K562 (cell line): Measurements from ENCODE around the gene TCF7. TPM values are rescaled to one million over a fixed set of nuclear protein-coding genes. Genes with fewer than 3 reads are reported as not detected.

ENCODE experiments used
- ATAC-seq: fragments of 200-7000 bp; cut with Tn5 transposase; 3 replicates; pipeline ENCODE4 v1.9.1; 2020; ENCODE audit warnings: moderate library complexity
- BruUV-seq: library from RNA; stranded (reverse); fragments of 400-500 nt; replicated peaks from 2 replicates; lab custom pipeline; 2021; lab: Mats Ljungman, UMichigan
- CTCF ChIA-PET: fragments of 300-600 bp; formaldehyde crosslinking; extraction: SDS; loops from one replicate; lab custom pipeline; 2021; ENCODE audit warnings: low intra/inter-chr PET ratio; lab: Yijun Ruan, JAX
- POLR2A ChIA-PET: fragments of 300-600, 350-650 bp; sonication (Branson Sonifier 250); formaldehyde crosslinking; extraction: SDS; loops from one replicate; lab custom pipeline; 2021; ENCODE audit warnings: antibody characterized with exemption, inconsistent platforms; lab: Yijun Ruan, JAX
- DNase-seq, 4 experiments: peaks; one replicate each; pipeline versions ENCODE4 v3.0.0 to v3.0.0-alpha.2; 2011 to 2018; ENCODE audit warnings: low spot score in 3 of 4, mixed read lengths in 3 of 4; ENCODE audit errors: extremely low read depth in 1 of 4
- FAIRE-seq: peaks from 2 replicates; lab custom pipeline; 2011; peaks lifted over from hg19 to GRCh38; lab: Jason Lieb, UNC
- H2AFZ ChIP-seq: 2 replicates; pipeline ENCODE4 v1.6.0; 2011; ENCODE audit warnings: low read depth, low read length, control low read depth, inconsistent platforms
- H3K27ac ChIP-seq: fragments of 200-600 bp; 3 replicates; pipeline ENCODE4 v1.8.0; 2011; ENCODE audit warnings: low read depth, mild to moderate bottlenecking, control low read depth, inconsistent platforms, low read length, moderate library complexity, mixed read lengths; ENCODE audit errors: extremely low read depth
- H3K27me3 ChIP-seq, 2 experiments: fragments of 300-600 bp in 1 of 2; 2 replicates in 1 of 2; 3 replicates in 1 of 2; pipeline versions ENCODE4 v1.6.0 to v1.8.0; 2011; ENCODE audit warnings: inconsistent platforms in 2 of 2, low read length in 2 of 2, mild to moderate bottlenecking in 1 of 2, mixed read lengths in 1 of 2, moderate library complexity in 1 of 2; ENCODE audit not compliant: control insufficient read depth in 2 of 2, insufficient read depth in 2 of 2
- H3K36me3 ChIP-seq: fragments of 300-600 bp; 3 replicates; pipeline ENCODE4 v1.8.0; 2011; ENCODE audit warnings: mild to moderate bottlenecking, low read length, inconsistent platforms; ENCODE audit not compliant: control insufficient read depth, insufficient read depth
- H3K4me1 ChIP-seq, 2 experiments: fragments of 200-600 bp in 1 of 2; replicated peaks in 1 of 2; 2 replicates in 1 of 2; 3 replicates in 1 of 2; pipeline versions ENCODE4 v1.5.1 to v1.8.0; 2011; ENCODE audit warnings: inconsistent platforms in 2 of 2, low read length in 2 of 2, mild to moderate bottlenecking in 1 of 2, mixed read lengths in 1 of 2, moderate library complexity in 1 of 2; ENCODE audit not compliant: control insufficient read depth in 2 of 2, insufficient read depth in 2 of 2
- H3K4me2 ChIP-seq: 2 replicates; pipeline ENCODE4 v1.6.1; 2011; ENCODE audit warnings: low read length, control low read depth, inconsistent platforms, mixed read lengths; ENCODE audit not compliant: insufficient read depth
- H3K4me3 ChIP-seq: fragments of 200-600 bp; sonication (generic), shearing (Covaris generic); 2 replicates; pipeline ENCODE4 v1.5.1; 2016; ENCODE audit warnings: control low read depth, inconsistent platforms
- H3K79me2 ChIP-seq: fragments of 200-600 bp; 3 replicates; pipeline ENCODE4 v1.8.0; 2011; ENCODE audit warnings: low read length, inconsistent platforms; ENCODE audit not compliant: control insufficient read depth, insufficient read depth
- H3K9ac ChIP-seq, 2 experiments: 2 replicates each; pipeline versions ENCODE4 v1.6.0 to v1.6.1; 2011; ENCODE audit warnings: low read depth in 2 of 2, low read length in 2 of 2, control low read depth in 1 of 2, inconsistent platforms in 1 of 2, mild to moderate bottlenecking in 1 of 2, mixed read lengths in 1 of 2; ENCODE audit not compliant: insufficient read depth in 1 of 2
- H3K9me1 ChIP-seq: one replicate; pipeline ENCODE4 v1.6.0; 2011; ENCODE audit warnings: inconsistent platforms, mild to moderate bottlenecking, low read length, moderate library complexity; ENCODE audit not compliant: control insufficient read depth, insufficient read depth
- H3K9me3 ChIP-seq: replicated peaks from 2 replicates; pipeline ENCODE4 v1.5.1; 2011; ENCODE audit warnings: low read depth, low read length, inconsistent platforms; ENCODE audit not compliant: control insufficient read depth, insufficient read depth
- H4K20me1 ChIP-seq: replicated peaks from 2 replicates; pipeline ENCODE4 v1.6.1; 2011; ENCODE audit warnings: low read length, inconsistent platforms, mixed read lengths; ENCODE audit not compliant: control insufficient read depth, insufficient read depth
- ETS2 ChIP-seq: IDR thresholded peaks from 2 replicates; pipeline ENCODE4 v1.6.1; 2016; ENCODE audit warnings: borderline replicate concordance, missing genetic modification characterization, mild to moderate bottlenecking, moderate library complexity, missing compliant biosample characterization; ENCODE audit not compliant: poor library complexity, severe bottlenecking
- FOXO4 ChIP-seq: fragments of 450-650 bp; formaldehyde crosslinking; IDR thresholded peaks from 2 replicates; pipeline ENCODE4 v1.4.0; 2020; ENCODE audit warnings: mild to moderate bottlenecking, moderate library complexity
- ILK ChIP-seq: fragments of 450-650 bp; IDR thresholded peaks from 2 replicates; pipeline ENCODE4 v1.6.1; 2016; ENCODE audit warnings: missing genetic modification characterization, low read depth, mild to moderate bottlenecking, missing compliant biosample characterization, moderate library complexity, borderline replicate concordance
- MAZ ChIP-seq, 2 experiments: fragments of 450-650 bp in 1 of 2; sonication (generic) in 1 of 2; formaldehyde crosslinking; IDR thresholded peaks in 1 of 2; conservative IDR thresholded peaks in 1 of 2; 2 replicates each; pipeline versions ENCODE4 v1.4.0 to v1.5.0; 2020; ENCODE audit warnings: mild to moderate bottlenecking in 1 of 2, missing genetic modification reagents in 1 of 2
- NELFE ChIP-seq: IDR thresholded peaks from 2 replicates; pipeline ENCODE4 v1.6.1; 2011; ENCODE audit warnings: mild to moderate bottlenecking; ENCODE audit not compliant: insufficient read depth, insufficient read length
- NFIC ChIP-seq: fragments of 450-650 bp; IDR thresholded peaks from 2 replicates; pipeline ENCODE4 v1.6.1; 2017; ENCODE audit warnings: mild to moderate bottlenecking, inconsistent platforms
- PTTG1 ChIP-seq: fragments of 450-650 bp; IDR thresholded peaks from 2 replicates; pipeline ENCODE4 v1.6.1; 2016; ENCODE audit warnings: low read depth, mild to moderate bottlenecking, missing genetic modification characterization, missing compliant biosample characterization
- SIRT6 ChIP-seq: IDR thresholded peaks from one replicate; pipeline ENCODE4 v1.6.1; 2012; ENCODE audit warnings: low read depth, mild to moderate bottlenecking, control low read depth, inconsistent platforms, low read length, moderate library complexity
- SMARCC2 ChIP-seq: fragments of 450-650 bp; IDR thresholded peaks from 2 replicates; pipeline ENCODE4 v1.6.1; 2017; ENCODE audit warnings: antibody characterized with exemption, moderate library complexity, mild to moderate bottlenecking, low read depth
- TRIM25 ChIP-seq: fragments of 450-650 bp; IDR thresholded peaks from 2 replicates; pipeline ENCODE4 v1.7.0; 2016; ENCODE audit warnings: borderline replicate concordance
- ZNF282 ChIP-seq: sonication (generic); formaldehyde crosslinking; IDR thresholded peaks from 2 replicates; pipeline ENCODE4 v1.8.1; 2023; ENCODE audit warnings: missing genetic modification reagents
- ZNF764 ChIP-seq: fragments of 250-450 bp; sonication (Bioruptor Pico); IDR thresholded peaks from 2 replicates; pipeline ENCODE4 v1.4.0; 2020; ENCODE audit warnings: low read depth, mild to moderate bottlenecking, moderate library complexity
- WGBS: fragments of 100-300 bp; shearing (Covaris generic); methylation state at CpG from one replicate; pipeline ENCODE4 v1.1.6; 2016; ENCODE audit warnings: low coverage, mixed read lengths; ENCODE audit not compliant: insufficient coverage; ENCODE audit errors: missing lambda C conversion rate; 5-methylcytosine and 5-hydroxymethylcytosine counted together
- in situ Hi-C: fragments of 300-500 bp; cut with MboI; formaldehyde crosslinking; loops from 4 replicates; pipeline ENCODE4 v1.15.0; 2018; ENCODE audit warnings: inconsistent platforms, mixed read lengths
- intact Hi-C: fragments of 100-400 bp; cut with micrococcal nuclease; formaldehyde crosslinking; loops from 2 replicates; pipeline ENCODE4 v1.14.2; 2022
- polyA plus RNA-seq, 8 experiments: library from polyadenylated mRNA; depleted of rRNA in 4 of 8; stranded (reverse) in 5 of 8; unstranded in 3 of 8; fragments of >200 nt; fragmentation: Nextera tagmentation in 2 of 8; fragmentation: Illumina TruSeq in 1 of 8; extraction: Ambion mirVana in 2 of 8; extraction: Trizol in 1 of 8; gene quantifications; 2 replicates each; pipeline versions ENCODE4 v1.2.1 to v1.2.3, GENCODE V29; 2011 to 2014; ENCODE audit warnings: inconsistent platforms in 1 of 8, missing spikeins in 1 of 8
- total RNA-seq, 7 experiments: library from RNA; depleted of rRNA in 6 of 7; stranded (reverse); fragments of >200 nt in 6 of 7; fragmentation: Illumina TruSeq in 2 of 7; extraction: Trizol in 2 of 7; gene quantifications; 2 replicates each; pipeline versions ENCODE4 v1.2.1 to v1.2.3, GENCODE V29; 2011 to 2021; ENCODE audit warnings: low replicate concordance in 1 of 7
- TF ChIP-seq, protein P1 (sequence below): fragments of 250-450 bp; sonication (Bioruptor Pico); IDR thresholded peaks from 2 replicates; pipeline ENCODE4 v1.4.0; 2020; ENCODE audit warnings: mild to moderate bottlenecking, moderate library complexity, borderline replicate concordance
- TF ChIP-seq, protein P2 (sequence below): fragments of 450-650 bp; IDR thresholded peaks from 2 replicates; pipeline ENCODE4 v1.6.1; 2017; ENCODE audit warnings: antibody characterized with exemption

Gene TCF7
- total and polyA plus RNA-seq, 9 of the 15 experiments (the other 6 are each of a cell fraction or from before 2014, with no cell fraction given): 1.6 to 14.9 (median 4.2) TPM

GRCh38 chr5:134142052-134142451 is 27.6 kb downstream of the TCF7 start:
- peaks cover 79% of the 10 kb centered on the region; the same call in 2 of the 3 replicates for H3K36me3 ChIP-seq
- in situ Hi-C loops: no loop called here
- ATAC-seq: no peak
- no peak for DNase-seq
- H2AFZ ChIP-seq: no peak overlapping the region
- ChIA-PET CTCF (interaction anchor here (2.9 kb wide), 1 partner anchor 102 kb away, joined by 39 read pairs; no protein-coding TSS in a partner anchor), POLR2A (interaction anchor here (1.1 to 2.6 kb wide), 2 partner anchors 11 to 34 kb away, joined by 3 to 9 read pairs; no protein-coding TSS in a partner anchor)
- H3K4me2 ChIP-seq: no peak overlapping the region
- peaks cover 5% of the 10 kb centered on the region for H3K9me1 ChIP-seq
- H3K9ac ChIP-seq: 0 out of 4 replicates have a peak overlapping the region, but pooled peaks of 1 of the 2 experiments have one; percentile 22
- no peaks in the 10 kb centered on the region for H3K27me3 ChIP-seq
- WGBS: 95% methylated on average over 5 of the region's 5 CpGs
- H3K4me3 ChIP-seq: no peak overlapping the region
- no TSS peak for BruUV-seq
- H4K20me1 ChIP-seq: peaks cover 38% of the 10 kb centered on the region
- no peaks in the 10 kb centered on the region for H3K9me3 ChIP-seq
- peaks cover 31% of the 10 kb centered on the region for H3K79me2 ChIP-seq
- intact Hi-C loops: no loop called here
- FAIRE-seq: no peak
- H3K27ac ChIP-seq: no peak overlapping the region
- peaks cover 10 to 37% of the 10 kb centered on the region in 2 experiments; a peak in 4 of 5 replicates for H3K4me1 ChIP-seq
- TF ChIP-seq, protein P1, sequence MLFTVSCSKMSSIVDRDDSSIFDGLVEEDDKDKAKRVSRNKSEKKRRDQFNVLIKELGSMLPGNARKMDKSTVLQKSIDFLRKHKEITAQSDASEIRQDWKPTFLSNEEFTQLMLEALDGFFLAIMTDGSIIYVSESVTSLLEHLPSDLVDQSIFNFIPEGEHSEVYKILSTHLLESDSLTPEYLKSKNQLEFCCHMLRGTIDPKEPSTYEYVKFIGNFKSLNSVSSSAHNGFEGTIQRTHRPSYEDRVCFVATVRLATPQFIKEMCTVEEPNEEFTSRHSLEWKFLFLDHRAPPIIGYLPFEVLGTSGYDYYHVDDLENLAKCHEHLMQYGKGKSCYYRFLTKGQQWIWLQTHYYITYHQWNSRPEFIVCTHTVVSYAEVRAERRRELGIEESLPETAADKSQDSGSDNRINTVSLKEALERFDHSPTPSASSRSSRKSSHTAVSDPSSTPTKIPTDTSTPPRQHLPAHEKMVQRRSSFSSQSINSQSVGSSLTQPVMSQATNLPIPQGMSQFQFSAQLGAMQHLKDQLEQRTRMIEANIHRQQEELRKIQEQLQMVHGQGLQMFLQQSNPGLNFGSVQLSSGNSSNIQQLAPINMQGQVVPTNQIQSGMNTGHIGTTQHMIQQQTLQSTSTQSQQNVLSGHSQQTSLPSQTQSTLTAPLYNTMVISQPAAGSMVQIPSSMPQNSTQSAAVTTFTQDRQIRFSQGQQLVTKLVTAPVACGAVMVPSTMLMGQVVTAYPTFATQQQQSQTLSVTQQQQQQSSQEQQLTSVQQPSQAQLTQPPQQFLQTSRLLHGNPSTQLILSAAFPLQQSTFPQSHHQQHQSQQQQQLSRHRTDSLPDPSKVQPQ (CRISPR knock-in tag): no peak
- TF ChIP-seq MAZ (CRISPR knock-in tag; conservative IDR thresholded peaks at IDR 0.05 in 1 of 2, IDR thresholded peaks at IDR 0.05 in 1 of 2) (no peak), ZNF282 (CRISPR knock-in tag) (no peak), ILK (tag) (no peak), NFIC (no peak), ZNF764 (CRISPR knock-in tag) (no peak), TRIM25 (no peak), PTTG1 (tag) (no peak), FOXO4 (no peak), ETS2 (tag) (no peak), SMARCC2 (no peak), SIRT6 (no peak), NELFE (no peak)
- TF ChIP-seq, protein P2, sequence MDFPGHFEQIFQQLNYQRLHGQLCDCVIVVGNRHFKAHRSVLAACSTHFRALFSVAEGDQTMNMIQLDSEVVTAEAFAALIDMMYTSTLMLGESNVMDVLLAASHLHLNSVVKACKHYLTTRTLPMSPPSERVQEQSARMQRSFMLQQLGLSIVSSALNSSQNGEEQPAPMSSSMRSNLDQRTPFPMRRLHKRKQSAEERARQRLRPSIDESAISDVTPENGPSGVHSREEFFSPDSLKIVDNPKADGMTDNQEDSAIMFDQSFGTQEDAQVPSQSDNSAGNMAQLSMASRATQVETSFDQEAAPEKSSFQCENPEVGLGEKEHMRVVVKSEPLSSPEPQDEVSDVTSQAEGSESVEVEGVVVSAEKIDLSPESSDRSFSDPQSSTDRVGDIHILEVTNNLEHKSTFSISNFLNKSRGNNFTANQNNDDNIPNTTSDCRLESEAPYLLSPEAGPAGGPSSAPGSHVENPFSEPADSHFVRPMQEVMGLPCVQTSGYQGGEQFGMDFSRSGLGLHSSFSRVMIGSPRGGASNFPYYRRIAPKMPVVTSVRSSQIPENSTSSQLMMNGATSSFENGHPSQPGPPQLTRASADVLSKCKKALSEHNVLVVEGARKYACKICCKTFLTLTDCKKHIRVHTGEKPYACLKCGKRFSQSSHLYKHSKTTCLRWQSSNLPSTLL: no peak
